K562 (cell line): ENCODE data around the gene CPTP. TPM values are rescaled to one million over a fixed set of nuclear protein-coding genes. Genes with fewer than 3 reads are reported as not detected.
A peak's percentile ranks its signal among the peaks of the same experiment; 100 is the strongest.

Experiments used
- CCNT2 ChIP-seq: IDR thresholded peaks from 2 replicates; pipeline ENCODE4 v1.6.1; 2011; ENCODE audit warnings: borderline replicate concordance, low read depth, mild to moderate bottlenecking, moderate library complexity, mixed read lengths, low read length; ENCODE audit not compliant: insufficient read length; ENCODE audit errors: extremely low read depth
- CREM ChIP-seq: IDR thresholded peaks from 2 replicates; pipeline ENCODE4 v1.6.1; 2014; ENCODE audit warnings: antibody characterized with exemption, low read depth
- CXXC5 ChIP-seq: fragments of 250-450 bp; sonication (Bioruptor Pico); IDR thresholded peaks from 2 replicates; pipeline ENCODE4 v1.8.0; 2022; ENCODE audit warnings: inconsistent platforms, mild to moderate bottlenecking, moderate library complexity
- EGR1 ChIP-seq: fragments of 450-650 bp; conservative IDR thresholded peaks from 2 replicates; pipeline ENCODE4 v1.6.1; 2017; ENCODE audit warnings: mild to moderate bottlenecking
- ESRRA ChIP-seq: fragments of 450-650 bp; IDR thresholded peaks from 2 replicates; pipeline ENCODE4 v1.6.1; 2014; ENCODE audit warnings: low read depth, mild to moderate bottlenecking, moderate library complexity, borderline replicate concordance
- GTF2F1 ChIP-seq: IDR thresholded peaks from 2 replicates; pipeline ENCODE4 v1.6.1; 2011; ENCODE audit warnings: low read depth, low read length, improper control_type of control experiment
- HDAC1 ChIP-seq, 2 experiments: fragments of 450-650 bp; IDR thresholded peaks; 2 replicates each; pipeline ENCODE4 v1.6.1; 2016 to 2017; ENCODE audit warnings: inconsistent platforms in 1 of 2, mild to moderate bottlenecking in 1 of 2, moderate library complexity in 1 of 2
- HNRNPK ChIP-seq: fragments of 200-400 bp; formaldehyde crosslinking; IDR thresholded peaks from one replicate; pipeline ENCODE4 v1.6.1; 2018; ENCODE audit warnings: mild to moderate bottlenecking, low read depth, low read length; ENCODE audit not compliant: poor library complexity, severe bottlenecking
- KLF13 ChIP-seq: fragments of 450-650 bp; IDR thresholded peaks from 2 replicates; pipeline ENCODE4 v1.6.1; 2016; ENCODE audit warnings: missing genetic modification characterization, low read depth, mild to moderate bottlenecking, missing compliant biosample characterization, moderate library complexity, borderline replicate concordance
- MAFG ChIP-seq: fragments of 450-650 bp; conservative IDR thresholded peaks from 2 replicates; pipeline ENCODE4 v1.6.1; 2016; ENCODE audit warnings: missing genetic modification characterization, missing compliant biosample characterization
- MCM2 ChIP-seq: fragments of 450-650 bp; IDR thresholded peaks from 2 replicates; pipeline ENCODE4 v1.6.1; 2017; ENCODE audit warnings: low read depth, mild to moderate bottlenecking
- MNT ChIP-seq, 2 experiments: fragments of 450-650 bp; conservative IDR thresholded peaks; 2 replicates each; pipeline ENCODE4 v1.6.1; 2017; ENCODE audit warnings: mild to moderate bottlenecking in 2 of 2, moderate library complexity in 2 of 2
- POLR2G ChIP-seq: fragments of 200-400 bp; formaldehyde crosslinking; IDR thresholded peaks from 2 replicates; pipeline ENCODE4 v1.6.1; 2017; ENCODE audit warnings: low read depth, mild to moderate bottlenecking, antibody characterized with exemption, low read length, moderate library complexity
- SIN3A ChIP-seq, 2 experiments: fragments of 150-350 bp in 1 of 2; IDR thresholded peaks; 2 replicates each; pipeline ENCODE4 v1.6.1; 2011 to 2016; ENCODE audit warnings: borderline replicate concordance in 2 of 2, low read depth in 2 of 2, low read length in 2 of 2, mild to moderate bottlenecking in 2 of 2, moderate library complexity in 2 of 2; ENCODE audit not compliant: control insufficient read depth in 1 of 2
- SP2 ChIP-seq: IDR thresholded peaks from 2 replicates; pipeline ENCODE4 v1.6.1; 2011; ENCODE audit warnings: mild to moderate bottlenecking, low read depth, low read length, moderate library complexity; ENCODE audit not compliant: poor library complexity, severe bottlenecking; ENCODE audit errors: extremely low read depth
- YY1 ChIP-seq, 3 experiments: IDR thresholded peaks; 2 replicates each; pipeline ENCODE4 v1.6.1; 2011; ENCODE audit warnings: low read length in 2 of 3, mild to moderate bottlenecking in 2 of 3, moderate library complexity in 2 of 3, borderline replicate concordance in 1 of 3, control low read depth in 1 of 3, low read depth in 1 of 3; ENCODE audit not compliant: insufficient read depth in 3 of 3, insufficient replicate concordance in 2 of 3, control insufficient read depth in 1 of 3, insufficient read length in 1 of 3; ENCODE audit errors: extremely low read depth in 1 of 3
- ZEB2 ChIP-seq: fragments of 450-650 bp; IDR thresholded peaks from 2 replicates; pipeline ENCODE4 v1.6.1; 2016
- ZNF133 ChIP-seq: fragments of 250-450 bp; sonication (Bioruptor Pico); IDR thresholded peaks from 2 replicates; pipeline ENCODE4 v1.4.0; 2020; ENCODE audit warnings: mild to moderate bottlenecking
- ZNF324 ChIP-seq: fragments of 250-450 bp; sonication (Bioruptor Pico); IDR thresholded peaks from 2 replicates; pipeline ENCODE4 v1.4.0; 2020; ENCODE audit warnings: mild to moderate bottlenecking
- ZNF639 ChIP-seq, 2 experiments: fragments of 200-800 bp in 1 of 2; sonication (Bioruptor generic) in 1 of 2; sonication (generic) in 1 of 2; formaldehyde crosslinking in 1 of 2; IDR thresholded peaks in 1 of 2; conservative IDR thresholded peaks in 1 of 2; 2 replicates each; pipeline versions ENCODE4 v1.5.0 to v1.6.1; 2016 to 2020; ENCODE audit warnings: missing compliant biosample characterization in 1 of 2, missing genetic modification characterization in 1 of 2, missing genetic modification reagents in 1 of 2
- polyA plus RNA-seq, 8 experiments: library from polyadenylated mRNA; depleted of rRNA in 4 of 8; stranded (reverse) in 5 of 8; unstranded in 3 of 8; fragments of >200 nt; fragmentation: Nextera tagmentation in 2 of 8; fragmentation: Illumina TruSeq in 1 of 8; extraction: Ambion mirVana in 2 of 8; extraction: Trizol in 1 of 8; gene quantifications; 2 replicates each; pipeline versions ENCODE4 v1.2.1 to v1.2.3, GENCODE V29; 2011 to 2014; ENCODE audit warnings: inconsistent platforms in 1 of 8, missing spikeins in 1 of 8
- total RNA-seq, 7 experiments: library from RNA; depleted of rRNA in 6 of 7; stranded (reverse); fragments of >200 nt in 6 of 7; fragmentation: Illumina TruSeq in 2 of 7; extraction: Trizol in 2 of 7; gene quantifications; 2 replicates each; pipeline versions ENCODE4 v1.2.1 to v1.2.3, GENCODE V29; 2011 to 2021; ENCODE audit warnings: low replicate concordance in 1 of 7

The CPTP gene
- total and polyA plus RNA-seq, 9 of the 15 experiments (the other 6 are each of a cell fraction or from before 2014, with no cell fraction given): 0.11 to 25.8 (median 3.5) TPM

DNA sequence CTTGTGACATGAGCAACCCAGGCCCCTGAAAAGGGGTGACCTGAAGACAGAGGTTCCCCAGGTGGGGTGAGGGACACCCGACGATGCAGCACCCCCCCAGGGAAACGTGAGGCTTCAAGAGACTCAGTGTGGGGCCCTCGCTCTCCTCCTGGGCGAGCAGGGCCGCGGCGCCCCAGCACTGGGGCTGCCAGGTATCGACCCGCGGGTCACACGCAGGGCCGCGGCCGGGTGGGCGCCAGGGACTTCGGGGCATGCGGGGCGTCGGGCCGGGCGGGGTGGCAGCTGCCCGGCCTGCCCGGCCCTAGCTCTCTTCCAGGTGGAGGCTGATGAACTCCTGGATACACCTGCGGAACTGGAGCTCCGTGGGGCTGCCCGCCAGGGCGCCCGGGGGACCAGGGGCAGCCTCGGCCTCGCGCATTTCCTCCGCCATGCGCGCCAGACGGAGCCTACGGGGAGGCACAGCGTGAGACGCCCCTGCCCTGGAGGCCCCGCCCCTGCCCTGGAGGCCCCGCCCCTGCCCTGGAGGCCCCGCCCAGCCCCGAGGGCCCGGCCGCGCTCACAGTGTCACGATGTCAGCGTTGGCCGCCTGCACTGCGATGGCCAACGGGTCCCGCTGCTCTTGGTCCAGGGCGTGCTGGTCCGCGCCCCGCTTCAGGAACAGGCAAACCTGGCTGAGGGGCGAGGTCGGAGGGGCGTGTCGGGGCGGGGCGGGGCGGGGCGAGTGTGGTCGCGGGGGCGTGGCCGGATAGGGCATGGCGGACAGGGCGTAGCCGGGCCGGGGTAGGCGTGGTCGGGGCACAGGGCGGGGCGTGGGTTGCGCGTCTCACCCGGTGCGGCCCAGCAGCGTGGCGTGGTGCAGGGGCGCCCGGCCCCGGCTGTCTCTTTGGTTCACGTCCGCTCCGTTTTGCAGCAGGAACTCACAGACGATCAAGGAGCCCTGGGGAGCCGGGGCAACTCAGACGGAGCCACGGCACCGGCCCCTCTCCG is 31.0 kb upstream of the CPTP start (continued):
- TF ChIP-seq ZNF639 (CRISPR knock-in tag; conservative IDR thresholded peaks at IDR 0.05 in 1 of 2, IDR thresholded peaks at IDR 0.05 in 1 of 2) (no peak), CXXC5 (peak; percentile 42), CREM (peak; percentile 6; the same call in 1 of the 2 replicates), HDAC1 (IDR thresholded peaks at IDR 0.05) (peak in 1 of 2 experiments; percentile 49; a peak in 1 of 4 replicates), POLR2G (peak; percentile 71), SP2 (peak; percentile 7), ESRRA (no peak), MNT (conservative IDR thresholded peaks at IDR 0.05) (peak in 1 of 2 experiments; percentile 72; a peak in 2 of 4 replicates), YY1 (IDR thresholded peaks at IDR 0.05; ENCODE audit: borderline replicate concordance in 1 of 3, control insufficient read depth in 1 of 3, extremely low read depth in 1 of 3, insufficient read depth in 3 of 3, insufficient read length in 1 of 3, insufficient replicate concordance in 2 of 3, low read depth in 1 of 3, low read length in 2 of 3) (peak in 2 of 3 experiments; percentile 79), EGR1 (0 out of 2 replicates have a peak, but pooled peaks have one; percentile 27), CCNT2 (peak; percentile 71), ZNF133 (no peak), ZNF324 (no peak), KLF13 (0 out of 2 replicates have a peak, but pooled peaks have one; percentile 22), HNRNPK (peak; percentile 60), ZEB2 (no peak), SIN3A (IDR thresholded peaks at IDR 0.05; ENCODE audit: borderline replicate concordance in 2 of 2, control insufficient read depth in 1 of 2, low read depth in 2 of 2, low read length in 2 of 2) (0 out of 4 replicates have a peak, but pooled peaks of 1 of the 2 experiments have one; percentile 34), MCM2 (no peak), GTF2F1 (0 out of 2 replicates have a peak, but pooled peaks have one; percentile 20), MAFG (tag) (no peak)
